ENCODE measurements around the gene ESRRB.

ESRRB gene

GRCh38 chr14:76375947-76376404, at the start of gene ESRRB:
TSS of gene ESRRB (plus strand) at chr14:76376137. CDS start at chr14:76376402, 265 bp downstream.
- DNase-seq (ENCODE audit: low read depth): peak; percentile 17

- DNase-seq (ENCODE audit: low read depth): no peak
Observed at GRCh38 chr14:76326918-76327689, 48.8 kb upstream of the ESRRB start.

- no peak for DNase-seq (ENCODE audit: low read depth)
Observed at GRCh38 chr14:76328457-76329137, 47.3 kb upstream of the ESRRB start.

GRCh38 chr14:76329154-76329928, 46.6 kb upstream of the ESRRB start:
- no peak for DNase-seq (ENCODE audit: low read depth)

GRCh38 chr14:76329951-76330350, 46.0 kb upstream of the ESRRB start:
- no peak for DNase-seq (ENCODE audit: low read depth)

GRCh38 chr14:76330411-76331327, 45.3 kb upstream of the ESRRB start:
- no peak for DNase-seq (ENCODE audit: low read depth)

- DNase-seq (ENCODE audit: low read depth): no peak
Observed at GRCh38 chr14:76331328-76332011, 44.5 kb upstream of the ESRRB start.

- no peak for DNase-seq (ENCODE audit: low read depth)
Observed at GRCh38 chr14:76333664-76334063, 42.3 kb upstream of the ESRRB start.

- no peak for DNase-seq (ENCODE audit: low read depth)
Observed at GRCh38 chr14:76334316-76334715, 41.6 kb upstream of the ESRRB start.

- DNase-seq (ENCODE audit: low read depth): no peak
Observed at GRCh38 chr14:76336876-76337275, 39.1 kb upstream of the ESRRB start.

- no peak for DNase-seq (ENCODE audit: low read depth)
Observed at GRCh38 chr14:76337635-76338545, 38.0 kb upstream of the ESRRB start.

- DNase-seq (ENCODE audit: low read depth): no peak
Observed at GRCh38 chr14:76339728-76340615, 36.0 kb upstream of the ESRRB start.

- DNase-seq (ENCODE audit: low read depth): no peak
Observed at GRCh38 chr14:76343386-76343785, 32.6 kb upstream of the ESRRB start.

GRCh38 chr14:76346391-76347160, 29.4 kb upstream of the ESRRB start:
- peak; percentile 8 for DNase-seq (ENCODE audit: low read depth)

- peak; percentile 51 for DNase-seq (ENCODE audit: low read depth)
Observed at GRCh38 chr14:76348898-76349297, 27.0 kb upstream of the ESRRB start.

GRCh38 chr14:76349993-76350392, 25.9 kb upstream of the ESRRB start:
- no peak for DNase-seq (ENCODE audit: low read depth)

- DNase-seq (ENCODE audit: low read depth): no peak
Observed at GRCh38 chr14:76350671-76351070, 25.3 kb upstream of the ESRRB start.

GRCh38 chr14:76351941-76352340, 24.0 kb upstream of the ESRRB start:
- DNase-seq (ENCODE audit: low read depth): no peak

Data from iris pigment epithelial cell (primary cell).